Activated T-cell treated with anti-CD3 and anti-CD28 coated beads, Interleukin-2, amount 50 U/mL, for 72 hours (primary cell): Measurements from ENCODE around the gene PERM1. TPM values are rescaled to one million over a fixed set of nuclear protein-coding genes. Genes with fewer than 3 reads are reported as not detected.

Experiments used
- ATAC-seq, 2 donors: fragments of 150-1000 bp; cut with Tn5 transposase; replicated peaks in 1 of 2; 2 replicates each; pipeline ENCODE4 v1.10.0; 2021; ENCODE audit warnings: moderate library complexity in 2 of 2, mild to moderate bottlenecking in 1 of 2
- DNase-seq, 2 donors: peaks; one replicate each; pipeline ENCODE4 v3.0.0; 2021 to 2022; ENCODE audit warnings: mixed read lengths in 1 of 2
- H3K27ac Mint-ChIP-seq: one replicate; pipeline ENCODE4 v1.8.0; 2022; ENCODE audit warnings: mild to moderate bottlenecking, moderate library complexity, mixed read lengths
- H3K27me3 Mint-ChIP-seq: one replicate; pipeline ENCODE4 v1.8.0; 2022; ENCODE audit warnings: low read depth, mixed read lengths
- H3K36me3 Mint-ChIP-seq, 2 donors: one replicate each; pipeline ENCODE4 v1.8.0; 2022; ENCODE audit warnings: mixed read lengths in 2 of 2, mild to moderate bottlenecking in 1 of 2; ENCODE audit not compliant: insufficient read depth in 2 of 2
- H3K4me1 Mint-ChIP-seq: one replicate; pipeline ENCODE4 v1.8.0; 2022; ENCODE audit warnings: low read depth, mixed read lengths
- H3K4me3 Mint-ChIP-seq, 2 donors: one replicate each; pipeline ENCODE4 v1.8.0; 2022; ENCODE audit warnings: mild to moderate bottlenecking in 2 of 2, mixed read lengths in 2 of 2, moderate library complexity in 2 of 2
- H3K9me3 Mint-ChIP-seq, 2 donors: one replicate each; pipeline ENCODE4 v1.8.0; 2022; ENCODE audit warnings: mixed read lengths in 2 of 2
- total RNA-seq, 2 donors: library from RNA; stranded (reverse); gene quantifications; one replicate each; pipeline ENCODE4 v1.2.3, GENCODE V29; 2022

Gene PERM1
- total RNA-seq, 2 donors from 2014 or later: not detected

DNA sequence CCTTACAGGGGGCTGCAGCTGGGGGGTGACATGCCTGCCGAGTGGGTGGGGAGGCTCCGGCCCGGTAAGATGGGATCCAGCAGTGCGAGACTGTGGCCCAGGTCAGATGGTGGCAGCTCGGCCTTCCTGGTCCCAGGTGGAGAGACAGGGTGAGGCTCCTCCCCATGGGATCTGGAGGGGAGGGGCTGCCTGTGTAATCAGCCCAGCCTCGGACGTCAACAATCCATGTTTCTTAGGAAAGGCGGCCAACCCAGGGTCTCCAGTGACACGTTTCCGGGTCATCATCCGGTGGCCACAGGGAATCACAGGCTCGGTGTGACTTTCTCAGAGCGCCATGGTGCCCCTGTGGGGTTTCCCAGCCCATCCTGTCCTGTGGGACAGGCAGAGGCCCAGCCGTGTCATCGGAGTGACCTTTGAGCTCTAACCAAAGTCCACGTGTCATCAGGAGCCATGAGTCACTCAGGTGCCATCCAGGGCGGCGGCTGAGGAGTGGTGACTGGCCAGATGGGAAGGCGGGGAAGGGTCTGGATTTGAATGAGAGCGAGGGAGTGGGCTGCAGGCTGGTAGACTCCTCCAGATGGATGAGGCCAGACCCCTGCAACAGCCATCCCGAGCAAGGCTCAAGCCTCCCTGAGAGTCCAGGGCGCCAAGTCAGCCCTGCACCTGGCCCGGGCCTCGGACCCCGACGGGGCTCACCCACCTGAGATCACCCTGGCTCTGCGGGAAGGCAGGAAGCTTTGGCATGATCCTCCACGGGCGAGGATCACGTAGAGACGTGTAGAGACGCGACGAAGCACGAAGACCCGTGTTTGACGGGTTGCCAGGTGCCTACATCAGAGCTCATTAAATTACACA lies 24.6 kb upstream of the PERM1 start:
- H3K36me3 Mint-ChIP-seq: no peaks in the 10 kb centered on the region
- H3K9me3 Mint-ChIP-seq: no peaks in the 10 kb centered on the region
- no peak for DNase-seq
- H3K4me1 Mint-ChIP-seq: peaks cover 16% of the 10 kb centered on the region
- ATAC-seq: no peak
- no peak overlapping the region for H3K4me3 Mint-ChIP-seq
- H3K27ac Mint-ChIP-seq: no peak overlapping the region
- H3K27me3 Mint-ChIP-seq: peaks cover 18% of the 10 kb centered on the region

DNA sequence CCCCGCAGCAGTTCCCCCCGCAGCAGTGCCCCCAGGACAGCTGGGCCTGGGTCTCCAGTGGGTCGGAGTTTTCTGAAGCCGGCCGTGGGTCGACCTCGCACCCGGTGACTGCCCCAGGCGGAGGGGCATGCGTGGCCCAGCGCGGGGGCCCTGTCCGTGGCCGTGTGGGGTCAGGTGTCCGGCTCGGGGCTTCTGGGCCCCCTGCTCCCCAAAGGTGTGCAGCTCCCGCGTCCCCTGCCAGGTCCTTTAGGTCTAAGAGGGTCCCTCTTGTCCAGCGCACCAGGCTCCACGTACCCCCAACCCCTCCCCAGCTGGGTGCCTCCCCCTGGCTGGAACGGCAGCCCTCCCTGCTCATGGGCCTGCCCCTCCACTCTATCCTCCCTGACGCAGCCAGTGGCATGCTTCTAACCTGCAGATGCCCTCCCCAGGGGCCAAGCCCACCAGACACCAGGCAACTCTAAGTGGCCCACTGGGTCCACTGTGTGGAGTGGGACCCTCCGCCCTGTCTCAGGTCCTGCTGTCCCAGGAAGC lies 23.9 kb upstream of the PERM1 start:
- H3K27ac Mint-ChIP-seq: no peak overlapping the region
- H3K36me3 Mint-ChIP-seq: no peaks in the 10 kb centered on the region
- ATAC-seq (no peak), DNase-seq (no peak)
- peaks cover 16% of the 10 kb centered on the region for H3K4me1 Mint-ChIP-seq
- no peaks in the 10 kb centered on the region for H3K9me3 Mint-ChIP-seq
- no peak overlapping the region for H3K4me3 Mint-ChIP-seq
- H3K27me3 Mint-ChIP-seq: peaks cover 20% of the 10 kb centered on the region

DNA sequence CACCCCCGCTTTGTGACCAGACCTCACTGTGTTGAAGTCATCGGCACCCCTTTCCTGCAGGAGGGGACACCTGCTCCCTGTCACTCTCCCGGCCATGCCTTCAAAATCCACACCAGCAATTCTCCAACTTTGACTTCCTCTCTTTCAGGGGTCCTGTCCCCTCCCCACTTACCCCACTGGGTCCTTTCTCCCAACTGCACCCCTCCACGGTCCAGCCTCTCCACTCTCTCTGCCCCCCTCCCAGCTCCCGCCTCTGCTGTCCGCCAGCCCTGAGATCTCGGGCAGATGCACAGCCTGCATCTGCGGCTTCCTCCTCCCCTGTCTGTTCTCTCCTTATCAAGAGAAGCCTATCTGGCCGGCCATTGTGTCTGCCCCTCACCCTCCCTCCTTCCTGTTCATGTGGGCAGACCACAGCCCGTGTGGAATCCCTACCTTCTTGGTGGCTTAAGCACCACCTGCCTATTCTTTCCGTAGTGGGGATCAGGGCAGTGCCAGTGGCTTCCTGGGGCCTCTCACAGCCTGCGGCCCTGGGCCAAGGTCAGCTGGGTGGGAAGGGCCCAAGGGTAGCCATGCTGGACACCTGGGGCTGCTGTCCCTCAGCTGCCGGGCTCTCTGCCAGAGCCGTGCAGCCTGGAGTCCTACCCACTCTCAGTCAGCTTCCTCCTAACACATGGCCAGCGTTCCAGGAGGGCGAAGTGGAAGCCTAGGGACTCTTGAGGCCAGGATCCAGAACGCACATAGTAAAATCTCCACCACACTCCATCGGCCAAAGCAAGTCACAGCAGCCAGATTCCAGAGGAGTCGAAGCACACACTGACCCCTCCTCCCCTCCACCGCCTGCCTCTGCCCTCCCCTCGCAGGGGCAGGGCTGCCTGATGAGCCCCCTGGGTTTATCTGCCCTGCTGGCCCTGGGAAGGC lies 23.1 kb upstream of the PERM1 start:
- H3K9me3 Mint-ChIP-seq: no peaks in the 10 kb centered on the region
- ATAC-seq: peak in 1 of 2 donors; percentile 29
- DNase-seq: no peak
- H3K4me1 Mint-ChIP-seq: peaks cover 16% of the 10 kb centered on the region
- H3K4me3 Mint-ChIP-seq: peak overlapping the region; percentile 42 to 57
- H3K27me3 Mint-ChIP-seq: peaks cover 24% of the 10 kb centered on the region
- H3K27ac Mint-ChIP-seq: no peak overlapping the region
- peaks cover 0 to 2% of the 10 kb centered on the region in 2 donors for H3K36me3 Mint-ChIP-seq

DNA sequence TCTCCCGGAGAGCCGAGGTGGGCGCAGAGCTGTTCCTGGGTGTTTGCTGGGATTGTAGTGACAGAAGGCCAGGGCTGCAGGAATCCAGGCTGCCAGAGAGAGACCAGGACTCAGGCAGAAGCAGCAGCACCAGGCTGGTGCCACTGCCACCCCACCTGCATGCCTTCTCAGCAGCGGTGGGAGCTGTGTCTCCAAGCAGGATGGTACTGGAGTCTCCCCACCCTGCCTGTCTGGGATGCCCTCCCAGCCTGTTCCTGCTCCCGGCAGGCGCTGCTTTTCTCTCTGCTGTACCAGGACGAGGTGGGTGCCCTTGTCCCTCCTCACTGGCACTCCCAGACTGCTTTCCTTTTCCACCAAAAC lies 22.5 kb upstream of the PERM1 start:
- Mint-ChIP-seq H3K27me3 (peaks cover 24% of the 10 kb centered on the region), H3K27ac (no peak overlapping the region)

DNA sequence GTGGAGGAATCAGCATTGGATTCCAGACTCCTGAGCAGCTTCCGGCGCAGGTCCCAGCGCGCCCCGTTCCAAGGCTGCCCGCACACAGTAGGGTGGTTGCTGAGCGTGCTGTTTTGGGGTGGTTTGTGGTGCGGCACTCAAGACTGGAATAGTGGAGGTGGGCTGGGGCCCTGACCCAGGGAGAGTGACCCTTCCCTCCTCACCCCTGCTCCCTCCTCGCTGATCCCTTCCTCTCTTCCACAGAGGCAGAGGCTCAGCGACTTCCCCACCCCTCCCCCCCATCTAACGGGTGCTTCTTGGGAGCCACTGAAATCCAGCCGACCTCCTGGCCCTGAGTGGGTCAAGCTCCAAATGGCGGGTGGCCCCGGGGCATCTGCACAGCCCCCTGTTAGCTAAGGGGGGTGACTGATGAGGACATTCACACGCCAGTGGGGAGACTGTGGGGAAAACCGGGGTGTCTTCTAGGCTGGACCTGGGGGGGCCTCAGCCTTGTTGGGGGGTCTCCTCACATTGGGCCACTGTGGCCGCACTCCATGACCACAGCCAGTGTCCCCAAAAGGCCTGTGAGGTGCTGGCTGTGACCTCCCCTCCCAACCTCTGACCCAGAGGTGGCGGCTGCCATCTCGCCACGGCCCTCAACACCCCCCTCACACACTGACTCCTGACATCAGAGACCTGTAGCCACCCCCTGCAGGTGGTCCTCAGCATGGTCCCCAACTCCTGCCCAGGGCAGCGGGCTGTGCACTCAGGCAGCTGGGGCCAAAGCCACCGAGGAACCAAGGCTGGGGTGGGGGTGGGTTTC lies 21.9 kb upstream of the PERM1 start:
- Mint-ChIP-seq H3K9me3 (no peaks in the 10 kb centered on the region), H3K4me3 (no peak overlapping the region), H3K4me1 (peaks cover 11% of the 10 kb centered on the region), H3K27me3 (peaks cover 24% of the 10 kb centered on the region), H3K27ac (no peak overlapping the region), H3K36me3 (peaks cover 0 to 2% of the 10 kb centered on the region in 2 donors)
- no peak for DNase-seq
- no peak for ATAC-seq

More for the DNA sequence above, 22.5 kb upstream of the PERM1 start:
- Mint-ChIP-seq H3K36me3 (peaks cover 0 to 2% of the 10 kb centered on the region in 2 donors), H3K4me1 (peaks cover 16% of the 10 kb centered on the region), H3K4me3 (peak overlapping the region in 1 of 2 donors; percentile 57), H3K9me3 (no peaks in the 10 kb centered on the region)
- no peak for DNase-seq
- no peak for ATAC-seq

DNA sequence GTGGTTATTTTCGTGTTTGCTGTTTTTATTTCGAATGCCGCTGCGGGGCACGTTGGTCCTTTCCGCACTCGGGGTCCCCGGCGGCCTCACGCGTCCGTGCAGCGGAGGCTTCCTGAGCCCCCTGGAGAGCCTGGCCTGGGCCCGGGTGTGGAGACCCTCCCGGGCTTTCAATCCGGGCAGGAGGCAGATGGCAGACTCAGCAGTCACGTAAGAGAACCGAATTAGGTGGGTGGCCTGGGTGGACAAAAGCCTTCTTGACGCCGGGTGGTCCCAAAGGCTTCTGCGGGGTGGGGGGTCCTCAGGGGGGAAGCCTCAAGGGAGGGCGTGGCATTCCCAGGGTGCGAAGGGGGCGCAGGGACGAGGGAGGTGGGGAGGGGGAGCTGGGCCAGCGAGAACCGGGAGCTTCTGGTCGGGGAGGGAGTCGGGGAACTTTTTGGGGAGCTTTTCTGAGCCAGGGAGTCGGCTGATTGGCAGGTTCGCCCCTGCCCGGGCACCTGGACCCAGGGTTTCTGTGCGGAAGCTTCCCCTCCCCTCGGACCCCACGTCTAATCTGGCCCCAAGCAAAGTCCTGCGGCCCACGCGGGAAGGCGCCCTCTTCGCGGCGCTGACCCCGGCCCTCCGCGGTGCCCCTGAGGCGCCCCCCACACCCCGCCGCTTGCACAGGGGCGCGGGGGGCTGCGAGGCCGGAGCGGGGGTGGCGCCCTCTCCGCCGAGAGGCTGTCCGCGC lies 19.3 kb upstream of the PERM1 start:
- Mint-ChIP-seq H3K36me3 (peaks cover 0 to 2% of the 10 kb centered on the region in 2 donors), H3K27me3 (peaks cover 35% of the 10 kb centered on the region), H3K27ac (no peak overlapping the region), H3K4me1 (peaks cover 11% of the 10 kb centered on the region), H3K9me3 (no peaks in the 10 kb centered on the region), H3K4me3 (peak overlapping the region; percentile 80 to 81)
- ATAC-seq: no peak
- no peak for DNase-seq

DNA sequence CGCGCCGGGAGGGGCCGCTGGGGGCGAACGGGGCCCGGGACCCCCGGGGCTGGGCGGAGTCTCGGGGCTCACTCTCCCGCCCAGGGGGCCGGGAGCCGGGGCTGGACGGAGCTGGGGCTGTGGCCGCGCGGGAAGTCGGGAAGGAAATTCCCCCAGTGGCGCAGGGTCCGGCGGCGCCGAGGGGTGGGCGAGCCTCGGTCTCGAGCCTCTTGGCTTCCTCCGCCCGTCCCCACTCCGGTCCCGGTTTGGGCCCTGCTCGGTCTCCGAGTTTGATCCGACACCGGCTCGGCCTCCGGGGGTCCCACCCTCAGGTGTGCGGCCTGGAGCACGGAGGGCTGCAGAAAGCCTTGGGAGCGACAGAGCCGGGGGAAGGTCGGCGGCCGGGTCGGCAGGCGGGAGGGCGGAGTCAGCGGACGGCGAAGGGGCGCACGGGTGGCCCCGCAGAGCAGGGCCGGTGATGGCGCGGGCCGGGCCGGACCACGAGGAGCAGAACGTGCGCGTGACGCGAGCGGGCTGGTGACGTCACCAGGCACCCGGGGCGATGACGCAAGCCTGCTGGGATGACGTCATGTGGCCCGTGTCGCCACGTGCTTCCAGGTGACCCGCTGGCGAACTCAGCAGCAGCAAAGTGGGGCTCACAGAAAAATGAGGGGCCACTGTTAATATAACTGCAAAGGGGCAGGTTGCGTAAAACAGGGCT lies 18.6 kb upstream of the PERM1 start:
- peak overlapping the region; percentile 80 to 81 for H3K4me3 Mint-ChIP-seq
- H3K27me3 Mint-ChIP-seq: peaks cover 41% of the 10 kb centered on the region
- H3K4me1 Mint-ChIP-seq: peaks cover 16% of the 10 kb centered on the region
- H3K36me3 Mint-ChIP-seq: peaks cover 0 to 2% of the 10 kb centered on the region in 2 donors
- peak; percentile 71 to 79 for DNase-seq
- peak overlapping the region; percentile 89 for H3K27ac Mint-ChIP-seq
- no peaks in the 10 kb centered on the region for H3K9me3 Mint-ChIP-seq
- peak; percentile 25 to 37 for ATAC-seq

DNA sequence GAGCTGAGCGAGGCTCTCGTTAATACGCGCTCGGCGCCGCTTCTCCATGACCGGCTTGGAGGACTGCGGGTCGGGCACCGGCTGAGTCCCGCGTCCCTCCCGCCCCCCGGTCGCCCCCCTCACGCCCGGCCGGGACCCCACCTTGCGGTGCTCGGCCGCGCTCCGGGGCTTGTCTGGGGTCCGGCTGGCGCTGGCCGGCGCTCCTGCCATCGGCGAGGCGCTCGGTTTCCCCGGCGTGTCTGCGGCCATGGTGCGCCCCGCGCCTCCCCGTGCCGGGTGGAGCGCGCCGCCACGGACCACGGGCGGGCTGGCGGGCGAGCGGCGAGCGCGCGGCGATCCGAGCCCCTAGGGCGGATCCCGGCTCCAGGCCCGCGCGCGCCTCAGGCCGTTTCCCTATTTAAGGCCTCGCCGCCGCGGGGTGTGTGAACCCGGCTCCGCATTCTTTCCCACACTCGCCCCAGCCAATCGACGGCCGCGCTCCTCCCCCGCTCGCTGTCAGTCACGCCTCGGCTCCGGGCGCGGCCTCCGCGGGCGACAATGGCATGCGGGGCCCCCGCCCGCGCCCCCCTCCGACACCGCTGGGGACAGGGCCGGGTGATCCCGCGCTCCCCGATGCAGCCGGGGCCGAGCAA lies 17.9 kb upstream of the PERM1 start, which contains the start of gene HES4:
Gene HES4 (minus strand): TSS at position 373 of the 632 bp plus-strand sequence. CDS start 124 bp downstream, at position 249.
- H3K4me3 Mint-ChIP-seq: peak within 1 kb of the TSS; percentile 80 to 81
- H3K27ac Mint-ChIP-seq: peak within 1 kb of the TSS; percentile 89
- no peaks in the 10 kb centered on the region for H3K9me3 Mint-ChIP-seq
- ATAC-seq (peak; percentile 64 to 69), DNase-seq (peak; percentile 70 to 79)
- peaks cover 0 to 2% of the 10 kb centered on the region in 2 donors for H3K36me3 Mint-ChIP-seq
- peaks cover 41% of the 10 kb centered on the region for H3K27me3 Mint-ChIP-seq
- H3K4me1 Mint-ChIP-seq: peaks cover 16% of the 10 kb centered on the region

DNA sequence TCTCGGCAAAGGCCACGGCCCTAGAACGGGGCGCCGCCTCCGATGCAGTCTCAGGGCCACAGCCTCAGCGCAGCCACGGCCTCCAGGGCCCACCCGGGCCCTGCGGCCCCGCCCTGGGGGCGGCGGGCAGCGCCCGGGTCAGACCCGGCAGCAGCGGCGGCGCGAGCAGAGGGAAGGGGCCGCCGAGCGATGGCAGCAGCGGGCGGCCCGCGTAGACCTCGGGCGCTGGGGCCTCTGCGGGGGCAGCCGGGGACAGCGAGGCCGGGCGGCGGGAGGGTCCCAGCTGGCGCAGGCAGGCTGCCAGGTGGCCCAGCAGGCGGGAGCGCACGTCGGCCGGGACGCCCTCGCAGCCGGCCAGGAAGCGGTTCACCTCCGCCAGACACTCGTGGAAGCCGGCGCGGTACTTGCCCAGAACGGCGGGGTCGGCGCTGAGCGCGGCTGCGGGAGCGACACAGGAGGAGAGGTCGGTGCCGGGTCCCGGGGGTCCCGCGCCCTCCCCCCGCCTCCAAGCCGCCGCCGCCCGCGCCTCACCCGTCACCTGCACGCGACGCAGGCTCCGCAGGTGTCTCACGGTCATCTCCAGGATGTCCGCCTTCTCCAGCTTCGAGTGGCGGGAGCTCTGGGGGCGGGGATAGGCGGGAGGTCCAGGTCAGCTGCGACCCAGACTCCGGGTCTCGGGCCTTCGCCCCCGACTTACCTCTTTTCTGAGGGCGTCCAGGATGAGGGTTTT lies 17.3 kb upstream of the PERM1 start:
- ATAC-seq: peak; percentile 11 to 12
- peaks cover 40% of the 10 kb centered on the region for H3K27me3 Mint-ChIP-seq
- H3K36me3 Mint-ChIP-seq: peaks cover 0 to 2% of the 10 kb centered on the region in 2 donors
- no peaks in the 10 kb centered on the region for H3K9me3 Mint-ChIP-seq
- peaks cover 11% of the 10 kb centered on the region for H3K4me1 Mint-ChIP-seq
- H3K27ac Mint-ChIP-seq: no peak overlapping the region
- DNase-seq: peak in 1 of 2 donors; percentile 32
- H3K4me3 Mint-ChIP-seq: peak overlapping the region; percentile 45 to 65

DNA sequence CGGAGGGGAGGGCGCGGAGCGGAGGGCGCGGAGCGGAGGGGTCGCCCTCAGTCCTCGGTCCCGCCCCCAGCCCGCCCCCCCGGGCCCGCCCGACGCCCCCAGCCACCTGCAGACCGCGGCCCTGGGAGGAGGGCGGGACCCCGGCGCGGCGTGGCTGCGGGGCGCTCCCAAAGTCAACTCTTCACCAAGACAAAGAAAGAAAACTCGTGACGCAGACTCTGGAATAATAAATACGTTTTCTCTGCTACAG lies 16.8 kb upstream of the PERM1 start:
- H3K4me1 Mint-ChIP-seq: peaks cover 11% of the 10 kb centered on the region
- no peak overlapping the region for H3K27ac Mint-ChIP-seq
- ATAC-seq (no peak), DNase-seq (no peak)
- H3K27me3 Mint-ChIP-seq: peaks cover 40% of the 10 kb centered on the region
- H3K36me3 Mint-ChIP-seq: peaks cover 0 to 2% of the 10 kb centered on the region in 2 donors
- H3K9me3 Mint-ChIP-seq: no peaks in the 10 kb centered on the region
- H3K4me3 Mint-ChIP-seq: peak overlapping the region; percentile 32 to 55
